C4-2B (cell line): ENCODE data around the gene EDC3.

Source experiments
- ZFX ChIP-seq: fragments of 450-650 bp; IDR thresholded peaks from 2 replicates; pipeline ENCODE4 v1.6.1; 2017
- TF ChIP-seq, protein P1 (sequence below): fragments of 450-650 bp; conservative IDR thresholded peaks from 2 replicates; pipeline ENCODE4 v1.5.1; 2017; ENCODE audit warnings: mild to moderate bottlenecking

DNA sequence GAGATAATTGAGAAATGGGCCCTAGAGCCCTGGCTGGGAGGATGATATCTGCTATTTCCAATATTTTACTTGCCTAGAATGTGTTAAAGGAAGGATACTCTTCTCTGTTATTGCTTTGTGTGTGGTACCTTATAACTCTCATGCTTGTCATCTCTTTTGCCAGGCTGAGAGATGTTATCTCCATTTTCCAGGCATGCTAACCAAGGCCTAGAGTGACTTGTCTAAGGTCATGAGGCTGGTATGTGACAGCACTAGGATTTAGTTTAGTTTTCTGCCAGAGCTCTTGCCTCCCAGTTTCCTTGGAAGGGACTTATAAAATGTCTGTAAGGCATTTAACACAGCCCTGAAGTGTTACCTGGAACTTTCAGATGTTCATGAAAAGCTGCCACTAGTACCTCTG, 78.8 kb downstream of the EDC3 start:
- TF ChIP-seq, protein P1, sequence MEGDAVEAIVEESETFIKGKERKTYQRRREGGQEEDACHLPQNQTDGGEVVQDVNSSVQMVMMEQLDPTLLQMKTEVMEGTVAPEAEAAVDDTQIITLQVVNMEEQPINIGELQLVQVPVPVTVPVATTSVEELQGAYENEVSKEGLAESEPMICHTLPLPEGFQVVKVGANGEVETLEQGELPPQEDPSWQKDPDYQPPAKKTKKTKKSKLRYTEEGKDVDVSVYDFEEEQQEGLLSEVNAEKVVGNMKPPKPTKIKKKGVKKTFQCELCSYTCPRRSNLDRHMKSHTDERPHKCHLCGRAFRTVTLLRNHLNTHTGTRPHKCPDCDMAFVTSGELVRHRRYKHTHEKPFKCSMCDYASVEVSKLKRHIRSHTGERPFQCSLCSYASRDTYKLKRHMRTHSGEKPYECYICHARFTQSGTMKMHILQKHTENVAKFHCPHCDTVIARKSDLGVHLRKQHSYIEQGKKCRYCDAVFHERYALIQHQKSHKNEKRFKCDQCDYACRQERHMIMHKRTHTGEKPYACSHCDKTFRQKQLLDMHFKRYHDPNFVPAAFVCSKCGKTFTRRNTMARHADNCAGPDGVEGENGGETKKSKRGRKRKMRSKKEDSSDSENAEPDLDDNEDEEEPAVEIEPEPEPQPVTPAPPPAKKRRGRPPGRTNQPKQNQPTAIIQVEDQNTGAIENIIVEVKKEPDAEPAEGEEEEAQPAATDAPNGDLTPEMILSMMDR, result no peak
- TF ChIP-seq ZFX, result no peak
